ENCODE results near the gene TAP2. TPM values are rescaled to one million over a fixed set of nuclear protein-coding genes. Genes with fewer than 3 reads are reported as not detected.
A peak's percentile ranks its signal among the peaks of the same experiment; 100 is the strongest.
"Not testable (repeated sequence)": the region's sequence is repeated elsewhere in the genome, so short reads cannot be mapped to it uniquely, and the experiment has no call there.

TAP2 gene
- total RNA-seq, 4 donors from 2014 or later: 2.5 to 7.1 (median 4.1) TPM

- Histone ChIP-seq H3K4me3 (no peak overlapping the region), H3K36me3 (no peaks in the 10 kb centered on the region), H3K27ac (peak overlapping the region in 1 of 4 donors; percentile 36), H3K9me3 (no peaks in the 10 kb centered on the region), H3K27me3 (no peaks in the 10 kb centered on the region), H3K4me1 (peaks cover 5 to 9% of the 10 kb centered on the region in 2 donors)
- intact Hi-C loops (cut with DNase I; ENCODE audit: low total_unique reads): no loop called here
- peak; percentile 73 to 96 for ATAC-seq
- peak; percentile 20 to 68 for DNase-seq
- TF ChIP-seq, protein P1, sequence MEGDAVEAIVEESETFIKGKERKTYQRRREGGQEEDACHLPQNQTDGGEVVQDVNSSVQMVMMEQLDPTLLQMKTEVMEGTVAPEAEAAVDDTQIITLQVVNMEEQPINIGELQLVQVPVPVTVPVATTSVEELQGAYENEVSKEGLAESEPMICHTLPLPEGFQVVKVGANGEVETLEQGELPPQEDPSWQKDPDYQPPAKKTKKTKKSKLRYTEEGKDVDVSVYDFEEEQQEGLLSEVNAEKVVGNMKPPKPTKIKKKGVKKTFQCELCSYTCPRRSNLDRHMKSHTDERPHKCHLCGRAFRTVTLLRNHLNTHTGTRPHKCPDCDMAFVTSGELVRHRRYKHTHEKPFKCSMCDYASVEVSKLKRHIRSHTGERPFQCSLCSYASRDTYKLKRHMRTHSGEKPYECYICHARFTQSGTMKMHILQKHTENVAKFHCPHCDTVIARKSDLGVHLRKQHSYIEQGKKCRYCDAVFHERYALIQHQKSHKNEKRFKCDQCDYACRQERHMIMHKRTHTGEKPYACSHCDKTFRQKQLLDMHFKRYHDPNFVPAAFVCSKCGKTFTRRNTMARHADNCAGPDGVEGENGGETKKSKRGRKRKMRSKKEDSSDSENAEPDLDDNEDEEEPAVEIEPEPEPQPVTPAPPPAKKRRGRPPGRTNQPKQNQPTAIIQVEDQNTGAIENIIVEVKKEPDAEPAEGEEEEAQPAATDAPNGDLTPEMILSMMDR (IDR thresholded peaks at IDR 0.05 in 4 of 5, conservative IDR thresholded peaks at IDR 0.05 in 1 of 5): no peak
- TF ChIP-seq POLR2A (IDR thresholded peaks at IDR 0.05): no peak
- in situ Hi-C loops (cut with MboI; ENCODE audit: low sequenced_read_pairs in 4 of 4): loop anchor here (10.0 to 25.0 kb wide), 3 partner anchors 51 to 104 kb away; no protein-coding TSS in a partner anchor
Measured at GRCh38 chr6:32883789-32884188, 45.2 kb upstream of the TAP2 start.

DNA sequence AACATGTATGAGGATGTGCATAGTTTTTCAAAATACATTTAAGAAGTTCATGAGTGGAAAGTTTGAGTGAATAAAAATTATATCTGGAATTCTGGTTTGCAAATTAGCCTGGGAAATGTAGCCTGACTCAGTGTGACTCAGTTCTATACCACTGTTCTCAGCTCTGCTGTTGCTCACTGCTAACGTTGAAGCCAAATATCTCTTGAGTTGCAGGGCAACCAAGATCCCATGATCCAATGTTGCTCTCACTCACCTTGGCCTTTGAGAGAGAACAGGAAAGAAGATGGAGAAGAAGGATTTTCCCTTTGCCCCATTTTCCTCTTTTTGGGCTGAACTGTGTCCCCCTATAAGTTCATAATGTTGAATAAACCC lies 44.3 kb upstream of the TAP2 start:
- no peaks in the 10 kb centered on the region for H3K27me3 ChIP-seq
- DNase-seq (no peak), ATAC-seq (no peak)
- no peaks in the 10 kb centered on the region for H3K9me3 ChIP-seq
- no peaks in the 10 kb centered on the region for H3K36me3 ChIP-seq
- no peak overlapping the region for H3K27ac ChIP-seq
- no peak overlapping the region for H3K4me3 ChIP-seq
- H3K4me1 ChIP-seq: peaks cover 5 to 9% of the 10 kb centered on the region in 2 donors
- TF ChIP-seq, protein P1 (IDR thresholded peaks at IDR 0.05 in 4 of 5, conservative IDR thresholded peaks at IDR 0.05 in 1 of 5): no peak
- in situ Hi-C loops (cut with MboI; ENCODE audit: low sequenced_read_pairs in 4 of 4) (loop anchor here (10.0 to 25.0 kb wide), 3 partner anchors 52 to 104 kb away; no protein-coding TSS in a partner anchor), intact Hi-C loops (cut with DNase I; ENCODE audit: low total_unique reads) (no loop called here)

GRCh38 chr6:32880962-32881361 lies 42.4 kb upstream of the TAP2 start:
- H3K9me3 ChIP-seq; intact Hi-C loops (cut with DNase I; ENCODE audit: low total_unique reads); H3K4me1 ChIP-seq; DNase-seq; H3K36me3 ChIP-seq; H3K4me3 ChIP-seq; H3K27me3 ChIP-seq; H3K27ac ChIP-seq; ATAC-seq: not testable (repeated sequence)
- in situ Hi-C loops (cut with MboI; ENCODE audit: low sequenced_read_pairs in 4 of 4): loop anchor here (10.0 to 25.0 kb wide), 3 partner anchors 54 to 106 kb away; no protein-coding TSS in a partner anchor

DNA sequence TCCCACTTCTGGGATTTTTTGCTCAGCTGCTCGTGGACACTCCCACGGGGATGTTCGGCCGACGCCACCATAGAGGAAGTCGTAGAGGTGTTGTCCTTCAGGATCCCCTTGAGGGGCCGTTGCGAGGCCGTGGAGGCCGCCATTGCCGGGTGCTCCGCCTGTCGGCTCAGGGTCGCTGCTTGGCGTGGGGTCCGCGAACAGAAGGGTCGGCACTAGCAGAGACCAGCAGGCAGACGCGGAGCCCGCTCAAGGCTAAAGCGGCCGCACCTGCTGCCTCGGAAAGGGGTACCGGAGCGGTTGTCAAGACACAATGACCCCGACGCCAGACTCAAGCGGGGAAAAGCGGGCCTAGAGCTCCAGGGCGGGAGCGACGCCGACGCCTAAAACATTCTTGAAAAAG lies 41.2 kb upstream of the TAP2 start:
- Histone ChIP-seq H3K4me3 (no peak overlapping the region), H3K4me1 (peaks cover 0 to 5% of the 10 kb centered on the region in 2 donors), H3K9me3 (no peaks in the 10 kb centered on the region), H3K27ac (no peak overlapping the region), H3K27me3 (no peaks in the 10 kb centered on the region), H3K36me3 (no peaks in the 10 kb centered on the region)
- TF ChIP-seq POLR2A (IDR thresholded peaks at IDR 0.05): no peak
- TF ChIP-seq, protein P1 (IDR thresholded peaks at IDR 0.05 in 4 of 5, conservative IDR thresholded peaks at IDR 0.05 in 1 of 5): no peak
- in situ Hi-C loops (cut with MboI; ENCODE audit: low sequenced_read_pairs in 4 of 4): loop anchor here (10.0 to 25.0 kb wide), 3 partner anchors 55 to 108 kb away; no protein-coding TSS in a partner anchor
- ATAC-seq (no peak), DNase-seq (no peak)
- intact Hi-C loops (cut with DNase I; ENCODE audit: low total_unique reads): no loop called here

DNA sequence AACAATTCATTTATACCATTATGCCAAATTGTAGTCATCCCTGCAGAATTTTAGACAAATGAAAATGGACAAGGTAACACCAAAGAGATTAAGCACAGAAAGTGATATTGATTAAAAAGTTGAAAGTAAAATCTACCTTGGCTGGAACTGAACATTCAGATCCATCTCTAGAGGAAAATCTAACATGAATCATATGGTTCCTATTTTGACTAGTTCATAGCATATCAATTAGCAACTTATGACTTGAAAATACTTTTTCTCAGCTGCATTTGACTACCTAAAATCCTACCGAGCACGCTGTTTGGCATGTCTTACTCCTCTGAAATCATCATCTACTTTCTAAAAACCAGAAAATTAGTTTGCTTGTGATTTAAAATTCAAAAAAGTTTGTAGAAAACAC lies 38.1 kb upstream of the TAP2 start:
- H3K27ac ChIP-seq: no peak overlapping the region
- H3K9me3 ChIP-seq: no peaks in the 10 kb centered on the region
- ATAC-seq: no peak
- no peak overlapping the region for H3K4me3 ChIP-seq
- no peak for DNase-seq
- intact Hi-C loops (cut with DNase I; ENCODE audit: low total_unique reads): no loop called here
- no peaks in the 10 kb centered on the region for H3K27me3 ChIP-seq
- no peaks in the 10 kb centered on the region for H3K4me1 ChIP-seq
- no peaks in the 10 kb centered on the region for H3K36me3 ChIP-seq
- TF ChIP-seq POLR2A (IDR thresholded peaks at IDR 0.05): no peak
- TF ChIP-seq, protein P1 (IDR thresholded peaks at IDR 0.05 in 4 of 5, conservative IDR thresholded peaks at IDR 0.05 in 1 of 5): no peak
- in situ Hi-C loops (cut with MboI; ENCODE audit: low sequenced_read_pairs in 4 of 4): loop anchor here in 1 of 4 donors (25.0 kb wide), 1 partner anchor 111 kb away; no protein-coding TSS in a partner anchor

DNA sequence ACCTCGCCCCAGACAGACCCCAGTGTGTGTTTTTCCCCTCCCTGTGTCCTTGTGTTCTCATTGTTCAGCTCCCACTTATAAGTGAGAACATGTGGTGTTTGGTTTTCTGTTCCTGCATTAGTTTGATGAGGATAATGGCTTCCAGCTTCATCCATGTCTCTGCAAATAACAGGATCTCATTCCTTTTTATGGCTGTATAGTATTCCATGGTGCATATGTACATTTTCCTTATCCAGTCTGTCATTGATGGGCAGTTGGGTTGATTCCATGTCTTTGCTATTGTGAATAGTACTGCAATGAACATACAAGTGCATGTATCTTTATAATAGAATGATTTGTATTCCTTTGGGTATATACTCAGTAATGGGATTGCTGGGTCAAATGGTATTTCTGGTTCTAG lies 35.4 kb upstream of the TAP2 start:
- intact Hi-C loops (cut with DNase I; ENCODE audit: low total_unique reads); ATAC-seq; H3K4me3 ChIP-seq; H3K4me1 ChIP-seq; H3K9me3 ChIP-seq; H3K27me3 ChIP-seq; H3K27ac ChIP-seq; H3K36me3 ChIP-seq; DNase-seq: not testable (repeated sequence)
- in situ Hi-C loops (cut with MboI; ENCODE audit: low sequenced_read_pairs in 4 of 4): loop anchor here in 1 of 4 donors (5.0 kb wide), 1 partner anchor 42 kb away; no protein-coding TSS in a partner anchor
